Smooth muscle cell (in vitro differentiated cells): ENCODE results near the gene MAN2A1. TPM values are rescaled to one million over a fixed set of nuclear protein-coding genes. Genes with fewer than 3 reads are reported as not detected.

Source experiments
- DNase-seq: peaks from one replicate; lab custom pipeline; 2025; ENCODE audit not compliant: unreplicated experiment; lab: John Stamatoyannopoulos, UW
- H2AFZ ChIP-seq: fragments of 200-600 bp; sonication (generic); 2 replicates; pipeline ENCODE4 v1.6.0; 2016; ENCODE audit warnings: antibody characterized with exemption, low read depth, mild to moderate bottlenecking
- H3F3A ChIP-seq: fragments of 200-600 bp; sonication (generic); 2 replicates; pipeline ENCODE4 v1.6.0; 2017; ENCODE audit warnings: antibody characterized with exemption, low read depth
- H3K27ac ChIP-seq: fragments of 200-600 bp; sonication (generic); 2 replicates; pipeline ENCODE4 v1.5.1; 2016; ENCODE audit warnings: low read depth, mild to moderate bottlenecking
- H3K27me3 ChIP-seq: fragments of 200-600 bp; sonication (generic); 2 replicates; pipeline ENCODE4 v1.6.1; 2016; ENCODE audit warnings: low read depth, mild to moderate bottlenecking
- H3K36me3 ChIP-seq: fragments of 200-600 bp; sonication (generic); 2 replicates; pipeline ENCODE4 v1.5.1; 2016; ENCODE audit warnings: low read depth
- H3K4me1 ChIP-seq: fragments of 200-600 bp; sonication (generic); 2 replicates; pipeline ENCODE4 v1.5.1; 2016; ENCODE audit warnings: low read depth
- H3K4me2 ChIP-seq: fragments of 200-600 bp; sonication (generic); 2 replicates; pipeline ENCODE4 v1.6.0; 2016; ENCODE audit warnings: mild to moderate bottlenecking
- H3K4me3 ChIP-seq: fragments of 200-600 bp; sonication (generic); 2 replicates; pipeline ENCODE4 v1.5.1; 2016; ENCODE audit warnings: mild to moderate bottlenecking
- H3K79me2 ChIP-seq: fragments of 200-600 bp; sonication (generic); 2 replicates; pipeline ENCODE4 v1.6.0; 2016; ENCODE audit warnings: low read depth, mild to moderate bottlenecking
- H3K9ac ChIP-seq: fragments of 200-600 bp; sonication (generic); 2 replicates; pipeline ENCODE4 v1.6.0; 2016; ENCODE audit warnings: low read depth
- H3K9me3 ChIP-seq: fragments of 200-600 bp; sonication (generic); replicated peaks from 2 replicates; pipeline ENCODE4 v1.5.1; 2016; ENCODE audit warnings: low read depth
- H4K20me1 ChIP-seq: fragments of 200-600 bp; sonication (generic); 2 replicates; pipeline ENCODE4 v1.6.0; 2016; ENCODE audit warnings: low read depth
- CTCF ChIP-seq: fragments of 200-600 bp; sonication (generic); IDR thresholded peaks from 2 replicates; pipeline ENCODE4 v1.5.1; 2017; ENCODE audit warnings: borderline replicate concordance, mild to moderate bottlenecking, antibody characterized with exemption; ENCODE audit not compliant: insufficient read depth, poor library complexity, severe bottlenecking
- WGBS: methylation state at CpG from one replicate; pipeline ENCODE4 v1.1.7; 2016; ENCODE audit warnings: low lambda C conversion rate; 5-methylcytosine and 5-hydroxymethylcytosine counted together
- polyA plus RNA-seq: library from polyadenylated mRNA; unstranded; fragments of >200 nt; fragmentation: Nextera tagmentation; extraction: Ambion mirVana; gene quantifications from 2 replicates; pipeline ENCODE4 v1.2.1, GENCODE V29; 2016
- total RNA-seq: library from RNA; depleted of rRNA; stranded (reverse); fragments of >200 nt; gene quantifications from 2 replicates; pipeline ENCODE4 v1.2.3, GENCODE V29; 2014

The MAN2A1 gene
- total and polyA plus RNA-seq, 2 experiments from 2014 or later = 20.3 to 112 TPM

GRCh38 chr5:109682383-109682782 is 7.3 kb upstream of the MAN2A1 start:
- Histone ChIP-seq H4K20me1 (no peaks in the 10 kb centered on the region), H3K36me3 (no peaks in the 10 kb centered on the region), H3F3A (no peaks in the 10 kb centered on the region), H3K27ac (peak overlapping the region; percentile 70), H3K4me2 (no peak overlapping the region), H3K27me3 (no peaks in the 10 kb centered on the region), H3K9me3 (no peaks in the 10 kb centered on the region), H3K79me2 (no peaks in the 10 kb centered on the region), H2AFZ (no peak overlapping the region), H3K4me3 (no peak overlapping the region), H3K4me1 (no peaks in the 10 kb centered on the region), H3K9ac (no peak overlapping the region)
- TF ChIP-seq CTCF = no peak
- DNase-seq = no peak
- 88% methylated on average over 2 of the region's 2 CpGs for WGBS

- Histone ChIP-seq H3K9me3 (no peaks in the 10 kb centered on the region), H3K27ac (no peak overlapping the region), H3K27me3 (no peaks in the 10 kb centered on the region)
Measured at GRCh38 chr5:109685916-109686315, 3.8 kb upstream of the MAN2A1 start.

GRCh38 chr5:109688630-109688969 is 1.1 kb upstream of the MAN2A1 start:
- Histone ChIP-seq H3K4me3 (peak overlapping the region; percentile 81), H3K79me2 (peaks cover 35% of the 10 kb centered on the region), H3K4me2 (peak overlapping the region; percentile 97), H3K9me3 (no peaks in the 10 kb centered on the region), H2AFZ (peak overlapping the region; percentile 79), H3F3A (no peaks in the 10 kb centered on the region), H4K20me1 (peaks cover 26% of the 10 kb centered on the region), H3K27me3 (no peaks in the 10 kb centered on the region), H3K9ac (peak overlapping the region; percentile 88), H3K4me1 (peaks cover 22% of the 10 kb centered on the region), H3K36me3 (no peaks in the 10 kb centered on the region), H3K27ac (peak overlapping the region; percentile 77)
- TF ChIP-seq CTCF = peak; percentile 43
- DNase-seq = no peak
- WGBS = 31% methylated on average over 6 of the region's 6 CpGs

More at GRCh38 chr5:109685916-109686315, 3.8 kb upstream of the MAN2A1 start:
- H3K9ac ChIP-seq = no peak overlapping the region
- H2AFZ ChIP-seq = no peak overlapping the region
- H4K20me1 ChIP-seq = no peaks in the 10 kb centered on the region
- H3K36me3 ChIP-seq = no peaks in the 10 kb centered on the region
- WGBS = 73% methylated on average over 4 of the region's 4 CpGs
- no peaks in the 10 kb centered on the region for H3K4me1 ChIP-seq
- H3F3A ChIP-seq = no peaks in the 10 kb centered on the region
- peaks cover 8% of the 10 kb centered on the region for H3K79me2 ChIP-seq
- H3K4me2 ChIP-seq = no peak overlapping the region
- DNase-seq = no peak
- H3K4me3 ChIP-seq = no peak overlapping the region
- TF ChIP-seq CTCF = no peak

GRCh38 chr5:109688970-109689739 is 572 bp upstream of the MAN2A1 start:
- Histone ChIP-seq H3K9ac (peak overlapping the region; percentile 88), H3K79me2 (peaks cover 40% of the 10 kb centered on the region)

More at GRCh38 chr5:109688970-109689739, 572 bp upstream of the MAN2A1 start:
- Histone ChIP-seq H3K4me1 (peaks cover 28% of the 10 kb centered on the region), H2AFZ (peak overlapping the region; percentile 79), H3K36me3 (no peaks in the 10 kb centered on the region), H4K20me1 (peaks cover 31% of the 10 kb centered on the region), H3K4me2 (peak overlapping the region; percentile 97), H3K4me3 (peak overlapping the region; percentile 81), H3F3A (no peaks in the 10 kb centered on the region), H3K9me3 (no peaks in the 10 kb centered on the region), H3K27ac (peak overlapping the region; percentile 78), H3K27me3 (no peaks in the 10 kb centered on the region)
- 3% methylated on average over 45 of the region's 68 CpGs for WGBS
- TF ChIP-seq CTCF = no peak
- peak; percentile 79 for DNase-seq
